ENCODE data around the gene INAFM2. TPM values are rescaled to one million over a fixed set of nuclear protein-coding genes. Genes with fewer than 3 reads are reported as not detected.

The INAFM2 gene
- total and polyA plus RNA-seq, 11 donors: 27.9 to 92.7 (median 36.1) TPM

- H3K36me3 ChIP-seq: peaks cover 0 to 81% (median 0%) of the 10 kb centered on the region in 9 donors
- H3K27ac ChIP-seq: peak overlapping the region in 2 of 12 donors; percentile 19 to 46
- ATAC-seq: peak in 1 of 4 donors; percentile 1
- H3K4me1 ChIP-seq: peaks cover 0 to 56% (median 19%) of the 10 kb centered on the region in 12 donors
- H3K9me3 ChIP-seq: peaks cover 0 to 9% (median 0%) of the 10 kb centered on the region in 12 donors
- intact Hi-C loops (cut with DNase I): no loop called here
- peak in 2 of 5 donors; percentile 10 to 19 for DNase-seq
- no peak overlapping the region for H3K4me3 ChIP-seq
- TF ChIP-seq CTCF (IDR thresholded peaks at IDR 0.05): no peak
- TF ChIP-seq POLR2A (IDR thresholded peaks at IDR 0.05): no peak
- WGBS, 4 donors: 52 to 59% (median 55%) methylated on average over 1 of the region's 1 CpG
- H3K27me3 ChIP-seq: no peaks in the 10 kb centered on the region
These were observed 28.2 kb upstream of the INAFM2 start for GRCh38 chr15:40295297-40295696.

- Histone ChIP-seq H3K9me3 (peaks cover 0 to 13% (median 0%) of the 10 kb centered on the region in 12 donors), H3K4me1 (peaks cover 0 to 51% (median 18%) of the 10 kb centered on the region in 12 donors), H3K4me3 (no peak overlapping the region), H3K27me3 (no peaks in the 10 kb centered on the region), H3K36me3 (peaks cover 0 to 85% (median 0%) of the 10 kb centered on the region in 9 donors), H3K27ac (peak overlapping the region in 8 of 12 donors; percentile 17 to 75 (median 52))
- TF ChIP-seq POLR2A (IDR thresholded peaks at IDR 0.05) (no peak), CTCF (IDR thresholded peaks at IDR 0.05) (no peak)
- ATAC-seq: peak; percentile 94 to 98 (median 96)
- intact Hi-C loops (cut with DNase I): no loop called here
- peak; percentile 76 to 91 (median 84) for DNase-seq
- 35 to 44% (median 39%) methylated on average over 10 to 12 of the region's 12 CpGs for WGBS, 4 donors
These were observed 27.5 kb upstream of the INAFM2 start for GRCh38 chr15:40295877-40296560.

- peak in 2 of 4 donors; percentile 1 to 2 for ATAC-seq
- no peaks in the 10 kb centered on the region for H3K27me3 ChIP-seq
- peaks cover 0 to 85% (median 0%) of the 10 kb centered on the region in 9 donors for H3K36me3 ChIP-seq
- H3K9me3 ChIP-seq: peaks cover 0 to 13% (median 0%) of the 10 kb centered on the region in 12 donors
- WGBS, 4 donors: 55 to 62% (median 60%) methylated on average over 5 of the region's 5 CpGs
- peak in 2 of 5 donors; percentile 24 to 33 for DNase-seq
- no peak overlapping the region for H3K4me3 ChIP-seq
- H3K27ac ChIP-seq: peak overlapping the region in 7 of 12 donors; percentile 17 to 75 (median 57)
- no peak for TF ChIP-seq POLR2A (IDR thresholded peaks at IDR 0.05)
- intact Hi-C loops (cut with DNase I): no loop called here
- peaks cover 0 to 51% (median 15%) of the 10 kb centered on the region in 12 donors for H3K4me1 ChIP-seq
These were observed 26.8 kb upstream of the INAFM2 start for GRCh38 chr15:40296561-40297230.

- TF ChIP-seq CTCF (IDR thresholded peaks at IDR 0.05): no peak
- TF ChIP-seq POLR2A (IDR thresholded peaks at IDR 0.05): no peak
- no peak for ATAC-seq
- peak in 2 of 5 donors; percentile 11 to 20 for DNase-seq
- 92 to 97% (median 95%) methylated on average over 8 to 10 of the region's 10 CpGs for WGBS, 4 donors
- Histone ChIP-seq H3K36me3 (peaks cover 0 to 85% (median 0%) of the 10 kb centered on the region in 9 donors), H3K4me3 (no peak overlapping the region), H3K27me3 (no peaks in the 10 kb centered on the region), H3K27ac (no peak overlapping the region), H3K4me1 (peaks cover 0 to 51% (median 17%) of the 10 kb centered on the region in 12 donors), H3K9me3 (peaks cover 0 to 13% (median 0%) of the 10 kb centered on the region in 12 donors)
- intact Hi-C loops (cut with DNase I): no loop called here
These were observed 26.1 kb upstream of the INAFM2 start for GRCh38 chr15:40297356-40297755.

Measured in heart left ventricle (tissue), 16 donors.